Colonic mucosa (tissue), 4 donors: ENCODE measurements around the gene H2AZ1. TPM values are rescaled to one million over a fixed set of nuclear protein-coding genes. Genes with fewer than 3 reads are reported as not detected.

Experiments used
- DNase-seq: peaks from one replicate; pipeline ENCODE4 v3.0.0-alpha.2; 2020
- H3K27ac ChIP-seq: fragments of 200-600 bp; one replicate; pipeline ENCODE4 v1.8.0; 2021
- H3K27me3 ChIP-seq: fragments of 200-600 bp; one replicate; pipeline ENCODE4 v1.8.0; 2021
- H3K36me3 ChIP-seq: fragments of 200-600 bp; one replicate; pipeline ENCODE4 v1.8.0; 2021
- H3K4me1 ChIP-seq: fragments of 200-600 bp; one replicate; pipeline ENCODE4 v1.8.0; 2021; ENCODE audit warnings: mild to moderate bottlenecking
- H3K4me3 ChIP-seq: fragments of 200-600 bp; one replicate; pipeline ENCODE4 v1.8.0; 2021
- H3K9ac ChIP-seq, 2 donors: one replicate each; pipeline ENCODE4 v1.7.0; 2013; ENCODE audit warnings: control low read depth in 2 of 2, low read depth in 2 of 2, low read length in 2 of 2
- H3K9me3 ChIP-seq: fragments of 200-600 bp; one replicate; pipeline ENCODE4 v1.8.0; 2021
- CTCF ChIP-seq: fragments of 200-600 bp; IDR thresholded peaks from one replicate; pipeline ENCODE4 v1.8.0; 2022; ENCODE audit warnings: antibody characterized with exemption, mild to moderate bottlenecking
- intact Hi-C: fragments of 100-400 bp; cut with DNase I; formaldehyde crosslinking; loops from one replicate; pipeline ENCODE4 v1.14.1; 2022
- total RNA-seq, 2 donors: library from RNA; stranded (reverse); fragmentation: NEBNext Ultra II Directional in 1 of 2; extraction: Animal tissue kit (Norgen Biotek cat#: 25700) in 1 of 2; gene quantifications; one replicate each; pipeline ENCODE4 v1.2.1, GENCODE V29; 2021
- donor health status: healthy.
- donor health status: DM: no; HTN: no; CAD: no.
- donor health status: DM: no; HTN: no; CAD: no.

The H2AZ1 gene
- total RNA-seq, 2 donors from 2014 or later = 227 to 564 TPM

GRCh38 chr4:99983289-99983943 is 33.3 kb upstream of the H2AZ1 start:
- Histone ChIP-seq H3K36me3 (no peaks in the 10 kb centered on the region), H3K9me3 (no peaks in the 10 kb centered on the region), H3K27ac (no peak overlapping the region), H3K9ac (no peak overlapping the region), H3K27me3 (no peaks in the 10 kb centered on the region), H3K4me3 (no peak overlapping the region), H3K4me1 (no peaks in the 10 kb centered on the region)
- no peak for TF ChIP-seq CTCF
- intact Hi-C loops = no loop called here
- no peak for DNase-seq

GRCh38 chr4:99979872-99980271 is 29.8 kb upstream of the H2AZ1 start:
- intact Hi-C loops = no loop called here
- Histone ChIP-seq H3K4me3 (no peak overlapping the region), H3K9me3 (no peaks in the 10 kb centered on the region), H3K4me1 (no peaks in the 10 kb centered on the region), H3K9ac (no peak overlapping the region), H3K27ac (no peak overlapping the region), H3K36me3 (no peaks in the 10 kb centered on the region), H3K27me3 (no peaks in the 10 kb centered on the region)
- DNase-seq = no peak
- TF ChIP-seq CTCF = no peak

GRCh38 chr4:99971453-99972111 is 21.5 kb upstream of the H2AZ1 start:
- intact Hi-C loops = no loop called here
- Histone ChIP-seq H3K9ac (no peak overlapping the region), H3K4me1 (no peaks in the 10 kb centered on the region), H3K27me3 (no peaks in the 10 kb centered on the region), H3K27ac (no peak overlapping the region), H3K36me3 (no peaks in the 10 kb centered on the region), H3K9me3 (no peaks in the 10 kb centered on the region), H3K4me3 (no peak overlapping the region)
- DNase-seq = no peak
- TF ChIP-seq CTCF = no peak

- no peaks in the 10 kb centered on the region for H3K4me1 ChIP-seq
- no peaks in the 10 kb centered on the region for H3K36me3 ChIP-seq
- H3K4me3 ChIP-seq = no peak overlapping the region
- intact Hi-C loops = no loop called here
- H3K27ac ChIP-seq = no peak overlapping the region
- no peak for DNase-seq
- no peaks in the 10 kb centered on the region for H3K9me3 ChIP-seq
- no peak for TF ChIP-seq CTCF
- no peak overlapping the region for H3K9ac ChIP-seq
- H3K27me3 ChIP-seq = no peaks in the 10 kb centered on the region
These were observed 18.3 kb upstream of the H2AZ1 start for GRCh38 chr4:99968330-99968729.

- no peaks in the 10 kb centered on the region for H3K36me3 ChIP-seq
- H3K9me3 ChIP-seq = no peaks in the 10 kb centered on the region
- H3K4me3 ChIP-seq = no peak overlapping the region
- H3K9ac ChIP-seq = no peak overlapping the region
- DNase-seq = no peak
- no peaks in the 10 kb centered on the region for H3K4me1 ChIP-seq
- no peak for TF ChIP-seq CTCF
- intact Hi-C loops = no loop called here
- H3K27ac ChIP-seq = no peak overlapping the region
- H3K27me3 ChIP-seq = no peaks in the 10 kb centered on the region
These were observed 16.6 kb upstream of the H2AZ1 start for GRCh38 chr4:99966692-99967091.
